SK-MEL-5 (cell line): Measurements from ENCODE around the gene CDH18. TPM values are rescaled to one million over a fixed set of nuclear protein-coding genes. Genes with fewer than 3 reads are reported as not detected.
"Not testable (repeated sequence)": the region's sequence is repeated elsewhere in the genome, so short reads cannot be mapped to it uniquely, and the experiment has no call there.

Experiments
- DNase-seq: peaks from one replicate; pipeline ENCODE4 v3.0.0-alpha.2; 2016; ENCODE audit warnings: low read depth, low spot score
- in situ Hi-C: cut with HindIII; loops from 2 replicates; pipeline ENCODE4 v1.10.0; 2016; ENCODE audit warnings: low sequenced_read_pairs, high pct_unique_total_duplicates, low pct_unique_long_range_greater_than_20kb
- total RNA-seq: library from RNA; depleted of rRNA; stranded (reverse); fragments of >200 nt; shearing (Covaris generic); gene quantifications from 2 replicates; pipeline ENCODE4 v1.2.3, GENCODE V29; 2014

The CDH18 gene
- total RNA-seq, 1 experiment from 2014 or later: 1.1 TPM

DNA sequence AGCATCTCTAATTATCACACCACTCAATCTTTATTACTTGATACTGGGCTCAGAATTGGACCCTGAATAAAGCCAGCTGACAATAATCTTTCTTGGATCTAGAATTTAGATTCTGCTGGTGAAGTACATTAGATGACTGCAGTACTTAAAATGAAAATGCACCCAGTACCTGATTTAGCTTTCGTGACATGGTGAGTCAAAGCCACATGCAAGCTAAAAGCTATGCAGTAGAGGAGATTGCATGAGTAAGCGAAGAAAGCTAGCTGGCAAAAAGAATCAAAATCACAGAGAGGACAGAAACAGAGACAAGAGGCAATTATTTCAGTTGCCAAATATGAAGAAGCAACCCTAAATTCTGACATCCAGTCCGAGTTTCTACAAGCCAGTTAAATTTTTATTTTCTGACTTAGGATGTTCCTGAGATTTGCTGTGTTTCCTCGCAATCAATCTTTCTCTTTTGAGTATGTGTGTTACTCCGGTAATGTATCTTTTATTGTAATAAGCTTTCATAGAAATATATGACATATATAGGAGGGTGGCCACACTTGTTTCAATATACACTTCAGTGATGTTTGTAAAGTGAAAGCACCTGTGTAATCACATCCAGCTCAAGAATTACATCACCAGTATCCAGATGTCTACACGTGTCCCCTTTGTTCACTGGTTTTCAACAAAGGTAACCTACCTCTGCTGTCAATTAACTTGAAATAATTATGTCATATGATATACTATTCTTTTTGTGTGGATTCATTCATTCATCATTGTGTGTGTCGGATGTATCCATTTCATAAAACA is 101.7 kb downstream of the CDH18 start:
- in situ Hi-C loops: no loop called here
- no peak for DNase-seq

DNA sequence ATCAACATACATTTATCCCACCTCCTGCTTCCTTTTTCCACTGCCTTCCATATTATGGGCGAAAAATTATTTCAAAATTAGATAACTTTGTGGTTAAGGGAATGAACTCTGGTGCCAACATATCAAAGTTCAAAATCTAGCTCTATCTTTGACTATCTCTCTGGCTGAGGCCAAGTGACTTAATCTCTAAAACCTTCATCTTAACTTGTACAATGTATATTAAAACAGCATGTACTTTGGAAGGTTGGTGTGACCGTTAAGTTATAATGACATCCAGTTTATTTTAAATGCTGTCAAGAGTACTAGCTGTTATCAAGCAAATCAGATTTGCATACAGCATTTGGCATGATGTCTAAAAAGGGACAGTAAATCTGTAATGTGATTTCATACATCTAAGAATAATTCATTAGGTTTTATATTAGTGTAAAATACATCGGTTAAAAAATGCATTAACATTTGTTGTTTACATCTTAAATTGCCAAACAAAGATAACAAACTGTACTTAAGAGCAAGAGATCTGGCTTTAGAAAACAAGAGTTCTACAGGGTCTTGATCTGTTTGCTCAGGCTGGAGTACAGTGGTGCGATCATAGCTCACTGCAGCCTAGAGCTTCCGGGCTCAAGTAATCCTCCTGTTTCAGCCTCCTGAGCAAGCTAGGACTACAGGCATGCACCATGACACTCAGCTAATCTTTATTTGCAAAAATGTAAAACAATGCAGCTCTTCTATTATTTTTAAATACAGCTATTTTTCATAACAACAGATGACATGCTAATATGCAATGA is 102.8 kb downstream of the CDH18 start:
- in situ Hi-C loops: no loop called here
- no peak for DNase-seq

DNA sequence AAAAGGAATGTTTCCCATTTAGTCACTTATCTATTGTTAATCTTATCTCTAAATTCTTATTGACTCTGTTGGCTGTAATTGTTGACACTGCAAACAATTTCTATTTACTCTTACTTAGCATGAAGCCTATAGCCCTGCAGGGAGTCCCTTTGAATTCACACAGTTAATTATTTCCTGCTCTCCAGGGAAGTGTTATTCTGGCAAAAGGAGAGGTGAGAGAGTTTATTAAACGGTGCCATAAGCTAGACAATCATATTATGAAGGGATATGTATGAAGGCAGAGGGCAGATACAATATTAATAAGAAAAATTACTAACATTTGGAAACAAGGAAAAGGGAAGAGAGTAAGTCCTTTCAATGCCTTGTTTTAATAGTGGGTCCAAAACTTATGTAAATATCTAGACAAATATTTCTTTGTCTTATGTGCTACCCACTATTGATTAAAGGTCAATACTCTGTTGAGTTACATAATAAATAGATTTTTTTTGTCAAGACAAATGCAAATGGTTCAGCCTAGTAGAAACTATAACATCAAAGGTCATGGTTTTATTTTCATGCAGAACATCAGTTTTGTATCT is 107.1 kb downstream of the CDH18 start:
- no peak for DNase-seq
- in situ Hi-C loops: no loop called here

DNA sequence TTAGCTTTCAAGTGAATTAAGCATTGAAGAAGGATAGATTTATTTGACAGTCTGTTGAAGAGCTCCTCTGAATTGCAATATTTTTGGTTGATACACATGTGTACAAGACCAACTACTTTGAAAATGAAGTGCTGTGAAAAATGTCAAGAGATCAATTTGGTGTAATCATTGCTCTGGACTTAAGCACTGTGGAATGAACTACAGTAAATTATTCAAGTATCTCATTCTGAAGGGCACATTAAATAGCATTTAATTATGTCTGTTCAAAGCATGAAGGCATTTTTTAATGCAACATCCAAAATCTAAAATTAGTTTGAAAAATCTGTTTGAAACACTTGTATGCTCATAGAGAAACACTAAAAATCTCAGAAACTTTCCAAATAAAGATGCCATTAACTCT is 107.5 kb downstream of the CDH18 start:
- in situ Hi-C loops: no loop called here
- DNase-seq: no peak

DNA sequence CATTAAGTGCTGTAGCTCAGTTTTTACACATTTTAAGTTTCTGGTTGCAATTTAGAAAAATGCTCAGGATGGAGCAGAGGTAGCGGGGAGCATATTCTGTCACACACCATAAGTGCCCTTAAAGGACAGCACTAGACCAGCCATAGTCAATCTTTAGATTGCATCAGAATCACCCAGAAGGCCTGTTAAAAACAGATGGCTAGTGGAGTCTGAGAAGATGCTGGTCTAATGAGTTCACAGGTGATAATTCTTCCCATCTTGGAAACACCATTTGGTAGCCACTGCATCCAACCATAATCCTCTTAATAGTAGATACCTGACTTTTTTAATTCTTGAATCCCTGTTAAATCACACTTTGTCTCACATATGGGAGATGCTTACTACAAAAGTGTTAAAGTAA is 113.2 kb downstream of the CDH18 start:
- in situ Hi-C loops: no loop called here
- DNase-seq: no peak

DNA sequence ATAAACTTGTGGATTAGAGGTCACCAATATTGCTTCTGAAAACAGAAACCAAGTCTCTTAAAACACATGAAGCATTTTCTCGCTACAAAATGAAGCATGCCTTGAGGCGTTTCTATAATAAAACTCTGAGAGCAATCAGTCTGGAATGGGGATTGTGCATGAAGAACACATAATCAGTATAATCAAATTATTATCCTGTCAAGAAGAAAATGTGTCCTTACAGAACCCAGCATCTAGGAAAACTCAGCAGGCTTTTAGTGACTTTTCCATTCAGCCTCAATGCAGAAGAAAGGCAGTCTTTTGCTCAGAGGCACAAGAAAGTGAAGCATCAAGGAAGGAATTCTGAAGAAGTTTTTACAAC is 121.9 kb downstream of the CDH18 start:
- no peak for DNase-seq

DNA sequence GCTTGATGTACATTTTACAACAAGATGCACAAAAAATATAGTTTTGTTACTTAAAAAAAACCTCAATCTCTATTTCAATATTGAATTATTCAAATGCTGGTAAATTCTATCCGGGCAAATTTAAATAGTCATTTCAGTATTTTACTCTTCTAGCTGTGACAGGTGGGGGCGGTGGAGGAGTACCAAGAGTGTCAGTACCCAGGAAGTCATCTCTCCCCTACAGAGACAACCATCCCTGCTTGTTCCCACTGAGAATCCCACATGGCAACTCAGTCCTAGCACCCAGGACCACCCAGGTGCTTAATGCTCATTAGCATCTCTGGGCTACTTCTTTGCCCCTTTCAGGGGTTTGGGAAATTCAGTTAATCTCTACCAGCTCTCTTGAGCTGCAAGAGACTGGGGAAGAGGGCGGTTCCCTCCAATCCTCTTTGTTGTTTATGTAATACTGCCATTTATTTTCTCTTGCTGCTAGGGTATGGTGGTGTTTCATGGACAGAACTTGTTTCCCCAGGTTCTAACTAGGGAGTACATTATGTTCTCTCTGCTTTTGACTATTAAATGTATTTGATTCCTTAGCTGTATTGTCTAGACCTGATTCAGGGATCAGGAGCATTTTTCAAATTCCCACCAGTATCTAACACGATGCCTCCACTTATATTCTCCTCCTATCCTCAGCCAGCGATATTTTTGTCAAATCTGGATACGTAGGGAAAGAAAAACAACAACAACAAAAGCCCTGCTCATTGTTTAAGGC is 122.5 kb downstream of the CDH18 start:
- in situ Hi-C loops: no loop called here
- no peak for DNase-seq

More for the DNA sequence above, 121.9 kb downstream of the CDH18 start:
- in situ Hi-C loops: no loop called here

DNA sequence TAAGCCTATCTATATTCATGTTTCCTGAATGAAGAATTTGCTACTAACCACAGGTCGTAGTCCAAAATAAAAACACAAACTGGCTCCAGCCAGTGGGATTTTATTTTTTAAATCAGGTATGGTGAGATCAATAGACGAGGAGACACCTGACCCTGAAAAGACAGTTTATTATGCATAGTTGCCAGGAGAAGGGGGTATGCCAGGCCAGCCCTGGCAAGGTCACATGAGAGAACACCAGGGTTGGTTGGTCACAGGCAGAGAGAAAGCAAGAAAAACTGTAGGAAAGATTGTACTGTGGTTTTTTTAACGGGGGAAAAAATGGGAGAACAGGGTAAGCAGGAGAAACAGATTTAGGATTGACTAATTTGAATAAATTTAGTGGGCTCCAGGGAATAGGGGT is 125.3 kb downstream of the CDH18 start:
- in situ Hi-C loops: no loop called here

DNA sequence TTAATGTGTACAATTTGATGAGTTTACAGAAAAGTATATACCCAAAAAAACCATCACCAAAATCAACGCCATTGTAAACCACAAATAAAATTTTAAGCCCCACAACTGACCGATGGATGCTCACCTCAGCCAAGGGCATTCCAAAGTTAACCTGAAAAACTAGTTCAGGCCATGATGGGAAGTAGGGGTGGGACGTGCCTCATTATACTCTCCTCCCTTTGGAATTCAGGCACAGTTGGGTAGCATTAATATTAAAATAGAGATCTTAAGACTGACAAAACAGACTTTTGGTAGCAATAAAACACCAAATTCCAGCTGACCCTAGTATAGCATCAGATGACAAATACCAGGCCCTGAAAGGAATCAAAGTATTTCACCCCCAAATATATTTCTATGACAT is 129.0 kb downstream of the CDH18 start:
- in situ Hi-C loops: no loop called here

More for the DNA sequence above, 125.3 kb downstream of the CDH18 start:
- no peak for DNase-seq

DNA sequence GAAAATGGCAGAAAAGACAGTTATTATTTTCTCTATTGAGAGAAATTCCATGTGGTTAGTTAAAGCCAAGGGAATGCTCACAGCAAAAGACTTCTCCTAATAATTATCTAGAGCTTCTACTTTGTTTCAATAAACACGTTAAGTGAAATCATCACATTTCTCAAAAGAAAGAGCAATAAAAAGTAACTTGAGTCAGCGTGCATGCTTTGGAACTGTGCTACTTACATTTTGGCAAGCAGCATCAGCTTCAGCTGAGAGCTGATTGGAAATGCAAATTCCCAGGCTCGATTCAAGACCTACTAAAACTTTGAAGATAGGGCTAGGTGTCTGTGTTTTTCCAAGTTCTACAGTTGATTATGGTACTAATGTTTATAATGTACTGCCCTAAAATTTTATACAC is 132.1 kb downstream of the CDH18 start:
- no peak for DNase-seq
- in situ Hi-C loops: no loop called here

More for the DNA sequence above, 129.0 kb downstream of the CDH18 start:
- no peak for DNase-seq

DNA sequence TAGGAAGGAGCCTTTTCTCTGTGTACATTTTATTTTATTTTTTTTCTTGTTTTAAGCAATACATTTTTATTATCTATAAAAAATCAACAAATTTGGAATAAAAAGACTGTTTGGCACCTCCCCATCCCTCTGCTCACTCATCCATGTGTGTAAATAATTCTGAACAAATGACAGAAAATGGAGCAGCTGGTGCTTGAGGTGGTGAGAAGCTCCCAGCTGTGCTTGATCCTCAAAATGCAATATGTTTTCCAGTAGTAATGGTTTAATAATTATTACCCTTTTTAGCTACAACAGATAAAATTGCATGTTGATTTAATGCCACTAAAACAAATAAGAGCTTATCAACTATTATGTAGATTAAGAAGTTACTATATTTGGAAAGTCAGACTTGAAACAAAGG is 132.5 kb downstream of the CDH18 start:
- no peak for DNase-seq
- in situ Hi-C loops: no loop called here

DNA sequence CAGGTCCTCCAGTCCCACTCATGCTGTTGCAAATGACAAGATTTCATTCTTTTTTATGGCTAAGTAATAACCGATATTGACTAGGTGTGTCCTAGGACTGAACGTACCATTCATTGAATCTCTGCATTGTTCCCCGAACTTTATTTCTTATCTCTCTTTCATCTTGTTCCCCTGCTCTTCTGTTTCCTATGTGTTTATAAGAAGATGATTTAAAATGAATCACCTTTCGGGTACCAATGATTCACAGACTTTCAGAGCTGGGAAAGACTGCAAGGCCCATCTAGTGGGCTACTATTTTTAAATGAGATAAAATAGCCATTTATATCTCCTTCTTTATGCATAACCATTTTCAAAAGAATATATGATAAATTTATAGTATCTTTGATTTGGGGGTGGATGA is 133.0 kb downstream of the CDH18 start:
- in situ Hi-C loops: no loop called here
- no peak for DNase-seq

DNA sequence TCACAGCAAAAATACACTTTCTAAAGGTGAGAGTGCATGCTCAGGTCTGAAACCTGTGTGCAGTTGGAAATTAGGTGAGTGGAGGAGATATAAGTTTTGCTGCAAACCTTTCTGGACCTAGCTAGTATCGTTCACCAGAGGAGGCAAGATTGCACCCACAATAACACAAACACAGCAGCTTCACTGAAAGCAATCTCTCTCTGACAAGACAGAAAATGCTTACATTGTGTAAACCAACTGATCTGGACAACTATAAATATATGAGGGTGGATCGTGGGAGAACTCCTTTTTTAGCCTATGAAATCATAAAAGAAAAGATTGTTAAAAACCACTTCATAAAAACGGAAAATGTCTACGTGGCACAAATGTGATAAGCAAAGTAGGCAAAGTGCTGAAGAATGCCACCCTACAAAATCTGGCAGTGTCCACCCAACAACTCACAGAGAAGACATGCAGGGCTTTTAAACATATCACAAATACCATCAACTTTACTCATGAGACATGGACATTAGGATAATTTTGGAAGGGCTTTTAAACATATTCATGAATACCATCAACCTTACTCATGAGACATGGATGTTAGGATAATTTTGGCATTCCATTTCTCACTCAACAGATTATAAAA is 134.3 kb downstream of the CDH18 start:
- DNase-seq: no peak

DNA sequence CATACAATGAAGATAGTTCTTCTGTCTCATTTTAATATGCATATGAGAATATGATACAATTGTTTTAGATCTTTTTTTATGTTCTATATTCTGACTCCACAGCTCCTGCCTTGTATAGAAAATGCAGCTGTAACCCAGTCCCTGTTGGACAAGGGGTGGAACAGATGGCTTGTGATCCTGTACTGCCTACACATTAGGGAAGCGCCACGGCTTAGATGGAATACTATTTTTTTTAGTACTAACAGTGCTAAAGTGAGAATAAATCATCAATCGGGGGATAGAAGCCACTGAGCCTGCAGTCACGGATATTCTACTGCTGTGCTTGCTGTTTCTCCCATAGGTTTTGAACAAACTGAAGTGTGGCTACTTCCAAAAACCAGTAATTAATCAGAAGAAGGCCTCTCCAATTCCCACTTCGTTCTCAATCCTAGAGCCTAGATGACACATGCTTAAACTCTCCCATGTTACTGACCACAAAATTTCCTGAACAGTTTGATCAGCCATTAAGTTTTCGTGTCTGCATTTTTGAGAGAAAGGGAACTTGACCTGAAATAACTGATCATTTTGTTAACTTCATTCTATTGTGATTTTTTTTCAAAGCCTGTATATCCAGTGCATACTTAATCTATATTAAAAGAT is 150.3 kb downstream of the CDH18 start:
- in situ Hi-C loops: no loop called here
- DNase-seq: no peak

More for the DNA sequence above, 134.3 kb downstream of the CDH18 start:
- in situ Hi-C loops: no loop called here

DNA sequence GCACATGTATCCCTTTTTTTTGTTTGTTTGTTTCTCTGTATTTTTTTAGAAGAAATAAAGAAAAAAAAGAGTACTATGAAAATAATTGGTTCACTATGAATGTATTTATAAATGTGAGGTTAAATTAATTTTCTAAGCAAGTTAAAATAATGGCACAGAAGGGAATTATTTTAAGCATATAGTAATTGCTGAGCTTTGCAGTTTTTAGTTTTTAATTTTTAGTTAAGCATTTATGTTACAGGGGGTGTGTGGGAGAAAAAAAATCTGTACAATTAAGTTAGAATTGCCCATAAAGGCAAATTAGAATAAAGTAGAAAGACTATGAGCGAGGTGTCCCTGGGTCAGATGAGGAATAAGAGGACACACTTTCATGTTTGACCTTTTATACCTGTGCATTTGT is 152.6 kb downstream of the CDH18 start:
- DNase-seq: no peak
- in situ Hi-C loops: no loop called here

DNA sequence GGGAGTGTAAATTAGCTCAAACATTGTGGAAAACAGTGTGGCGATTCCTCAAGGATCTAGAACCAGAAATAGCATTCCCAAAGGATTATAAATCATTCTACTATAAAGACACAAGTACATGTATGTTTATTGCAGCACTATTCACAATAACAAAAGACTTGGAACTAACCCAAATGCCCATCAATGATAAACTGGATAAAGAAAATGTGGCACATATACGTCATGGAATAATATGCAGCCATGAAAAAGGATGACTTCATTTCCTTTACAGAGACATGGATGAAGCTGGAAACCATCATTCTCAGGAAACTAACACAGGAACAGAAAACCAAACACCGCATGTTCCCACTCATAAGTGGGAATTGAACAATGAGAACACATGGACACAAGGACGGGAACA is 175.3 kb downstream of the CDH18 start:
- DNase-seq, in situ Hi-C loops: not testable (repeated sequence)

DNA sequence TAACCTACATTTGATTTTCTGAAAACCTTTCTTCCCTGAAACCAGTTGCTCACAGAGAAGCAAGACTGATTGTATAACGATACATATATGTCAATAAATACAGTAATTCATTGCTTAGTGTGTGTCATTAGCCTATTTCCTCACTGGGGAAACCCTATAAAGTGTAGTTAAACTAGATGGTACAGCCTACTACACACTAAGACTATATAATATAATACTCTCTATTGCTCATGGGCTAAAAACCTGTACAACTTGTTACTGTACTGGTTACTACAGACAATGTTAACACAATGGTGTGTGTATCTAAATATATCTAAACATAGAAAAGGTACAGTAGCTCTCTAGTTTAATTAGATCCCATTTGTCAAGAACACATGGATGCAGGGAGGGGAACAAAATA is 181.2 kb downstream of the CDH18 start:
- in situ Hi-C loops: no loop called here
- DNase-seq: no peak
